ENCODE results near the gene ATP6V1C2. TPM values are rescaled to one million over a fixed set of nuclear protein-coding genes. Genes with fewer than 3 reads are reported as not detected.

Gene ATP6V1C2
- total RNA-seq, 1 experiment from 2014 or later = 0.42 TPM

DNA sequence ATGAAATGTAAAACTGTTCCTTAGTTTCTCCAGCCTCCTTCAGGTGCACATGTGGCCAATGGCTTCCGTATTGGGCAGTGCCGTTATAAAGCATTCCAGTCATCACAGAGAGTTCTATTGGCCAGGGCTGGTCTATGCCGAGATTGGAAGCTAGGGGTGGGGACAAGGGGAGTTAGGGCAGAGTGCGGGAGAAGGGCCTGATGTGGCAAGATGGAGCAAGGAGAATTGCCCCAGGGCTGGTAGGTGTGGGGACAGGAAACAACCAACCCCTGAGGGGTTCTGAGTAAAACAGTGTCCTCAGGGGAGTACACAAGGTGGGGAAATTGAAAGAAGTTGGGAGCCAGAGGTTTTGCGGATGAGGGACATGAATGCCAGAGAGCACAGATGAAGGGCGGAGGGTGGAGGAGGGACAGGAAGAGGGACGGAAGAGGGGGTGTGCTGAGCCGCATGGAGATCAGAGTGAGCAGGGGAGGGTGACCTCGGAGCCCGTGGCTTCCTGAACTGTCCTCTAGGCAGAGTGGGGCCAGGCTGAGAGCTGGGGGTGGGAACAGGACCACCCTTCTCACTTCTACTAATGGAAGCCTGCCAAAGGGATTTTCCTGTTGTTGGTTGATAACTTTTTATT, 9.1 kb upstream of the ATP6V1C2 start:
- H3K4me3 ChIP-seq (ENCODE audit: insufficient read depth, low read depth, low read length) = no peak overlapping the region
- no peaks in the 10 kb centered on the region for H3K27me3 ChIP-seq (ENCODE audit: control insufficient read depth, insufficient read depth, low read length)
- no peak for DNase-seq
- no peaks in the 10 kb centered on the region for H3K36me3 ChIP-seq (replicated peaks; ENCODE audit: control insufficient read depth, insufficient read depth, low read length)

DNA sequence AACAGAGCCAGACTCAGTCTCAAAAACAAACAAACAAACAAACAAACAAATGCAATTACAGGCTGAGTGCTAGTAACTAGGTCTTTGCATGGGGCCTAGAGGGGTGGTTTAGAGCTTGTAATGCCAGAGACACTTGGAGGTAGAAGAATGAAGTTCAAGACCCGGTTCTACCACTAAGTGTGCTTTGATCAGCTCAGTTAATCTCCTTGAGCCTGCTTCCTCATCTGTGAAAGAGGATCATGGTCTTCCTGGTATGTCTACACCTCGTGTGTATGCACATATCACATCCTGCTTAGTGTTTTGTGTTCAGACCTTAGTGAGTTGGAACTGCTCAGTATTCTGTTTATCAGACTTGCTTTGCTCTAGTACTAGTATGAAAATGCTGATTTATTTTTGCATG, 4.8 kb upstream of the ATP6V1C2 start:
- DNase-seq = no peak
- peaks cover 17% of the 10 kb centered on the region for H3K27me3 ChIP-seq (ENCODE audit: control insufficient read depth, insufficient read depth, low read length)
- H3K36me3 ChIP-seq (replicated peaks; ENCODE audit: control insufficient read depth, insufficient read depth, low read length) = no peaks in the 10 kb centered on the region
- H3K4me3 ChIP-seq (ENCODE audit: insufficient read depth, low read depth, low read length) = no peak overlapping the region

- no peaks in the 10 kb centered on the region for H3K36me3 ChIP-seq (replicated peaks; ENCODE audit: control insufficient read depth, insufficient read depth, low read length)
- H3K27me3 ChIP-seq (ENCODE audit: control insufficient read depth, insufficient read depth, low read length) = peaks cover 28% of the 10 kb centered on the region
- no peak for DNase-seq
- H3K4me3 ChIP-seq (ENCODE audit: insufficient read depth, low read depth, low read length) = no peak overlapping the region
Observed at GRCh38 chr2:10717628-10718027, 3.8 kb upstream of the ATP6V1C2 start.

GRCh38 chr2:10720306-10720705, 1.1 kb upstream of the ATP6V1C2 start:
- Histone ChIP-seq H3K27me3 (ENCODE audit: control insufficient read depth, insufficient read depth, low read length) (peaks cover 42% of the 10 kb centered on the region), H3K4me3 (ENCODE audit: insufficient read depth, low read depth, low read length) (no peak overlapping the region), H3K36me3 (replicated peaks; ENCODE audit: control insufficient read depth, insufficient read depth, low read length) (no peaks in the 10 kb centered on the region)
- DNase-seq = no peak

GRCh38 chr2:10720947-10721395, 459 bp upstream of the ATP6V1C2 start:
- peak; percentile 73 for DNase-seq
- no peaks in the 10 kb centered on the region for H3K36me3 ChIP-seq (replicated peaks; ENCODE audit: control insufficient read depth, insufficient read depth, low read length)
- peaks cover 42% of the 10 kb centered on the region for H3K27me3 ChIP-seq (ENCODE audit: control insufficient read depth, insufficient read depth, low read length)
- H3K4me3 ChIP-seq (ENCODE audit: insufficient read depth, low read depth, low read length) = peak overlapping the region; percentile 54

- H3K27me3 ChIP-seq (ENCODE audit: control insufficient read depth, insufficient read depth, low read length) = peaks cover 42% of the 10 kb centered on the region
- H3K36me3 ChIP-seq (replicated peaks; ENCODE audit: control insufficient read depth, insufficient read depth, low read length) = no peaks in the 10 kb centered on the region
- DNase-seq = peak; percentile 50
- H3K4me3 ChIP-seq (ENCODE audit: insufficient read depth, low read depth, low read length) = peak overlapping the region; percentile 54
Observed at GRCh38 chr2:10722252-10722825, 909 bp downstream of the ATP6V1C2 start.

- no peaks in the 10 kb centered on the region for H3K27me3 ChIP-seq (ENCODE audit: control insufficient read depth, insufficient read depth, low read length)
- H3K4me3 ChIP-seq (ENCODE audit: insufficient read depth, low read depth, low read length) = no peak overlapping the region
- no peaks in the 10 kb centered on the region for H3K36me3 ChIP-seq (replicated peaks; ENCODE audit: control insufficient read depth, insufficient read depth, low read length)
- DNase-seq = no peak
Observed at GRCh38 chr2:10732924-10733565, 11.6 kb downstream of the ATP6V1C2 start.

- Histone ChIP-seq H3K27me3 (ENCODE audit: control insufficient read depth, insufficient read depth, low read length) (no peaks in the 10 kb centered on the region), H3K36me3 (replicated peaks; ENCODE audit: control insufficient read depth, insufficient read depth, low read length) (no peaks in the 10 kb centered on the region), H3K4me3 (ENCODE audit: insufficient read depth, low read depth, low read length) (no peak overlapping the region)
- no peak for DNase-seq
Observed at GRCh38 chr2:10733566-10733925, 12.1 kb downstream of the ATP6V1C2 start.

GRCh38 chr2:10733980-10734379, 12.6 kb downstream of the ATP6V1C2 start:
- DNase-seq = no peak
- H3K27me3 ChIP-seq (ENCODE audit: control insufficient read depth, insufficient read depth, low read length) = no peaks in the 10 kb centered on the region
- H3K36me3 ChIP-seq (replicated peaks; ENCODE audit: control insufficient read depth, insufficient read depth, low read length) = no peaks in the 10 kb centered on the region
- no peak overlapping the region for H3K4me3 ChIP-seq (ENCODE audit: insufficient read depth, low read depth, low read length)

GRCh38 chr2:10738192-10738591, 16.8 kb downstream of the ATP6V1C2 start:
- no peak for DNase-seq
- no peak overlapping the region for H3K4me3 ChIP-seq (ENCODE audit: insufficient read depth, low read depth, low read length)
- no peaks in the 10 kb centered on the region for H3K36me3 ChIP-seq (replicated peaks; ENCODE audit: control insufficient read depth, insufficient read depth, low read length)
- H3K27me3 ChIP-seq (ENCODE audit: control insufficient read depth, insufficient read depth, low read length) = no peaks in the 10 kb centered on the region

GRCh38 chr2:10740226-10740625, 18.8 kb downstream of the ATP6V1C2 start:
- no peak for DNase-seq
- H3K36me3 ChIP-seq (replicated peaks; ENCODE audit: control insufficient read depth, insufficient read depth, low read length) = no peaks in the 10 kb centered on the region
- no peaks in the 10 kb centered on the region for H3K27me3 ChIP-seq (ENCODE audit: control insufficient read depth, insufficient read depth, low read length)
- no peak overlapping the region for H3K4me3 ChIP-seq (ENCODE audit: insufficient read depth, low read depth, low read length)

DNA sequence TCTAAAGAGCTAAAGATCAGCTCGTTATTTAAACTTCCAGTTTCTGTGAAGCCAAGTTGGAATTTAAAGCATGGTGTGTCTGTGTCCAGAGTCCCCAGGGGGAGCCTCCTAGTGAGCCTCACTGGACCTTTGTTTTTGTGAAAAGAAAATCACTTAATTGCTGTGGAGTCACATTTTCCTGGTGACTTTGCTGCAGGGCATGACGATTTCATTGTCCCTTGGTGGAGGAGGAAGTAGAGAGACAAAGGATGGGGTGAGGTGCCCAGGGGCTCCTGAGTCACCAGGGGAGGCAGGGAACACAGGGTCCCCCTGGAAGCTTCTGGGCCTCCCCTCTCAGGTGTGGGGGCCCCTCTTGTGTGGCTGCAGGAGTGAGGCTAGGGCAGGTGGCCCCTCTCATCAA, 19.7 kb downstream of the ATP6V1C2 start:
- no peak overlapping the region for H3K4me3 ChIP-seq (ENCODE audit: insufficient read depth, low read depth, low read length)

GRCh38 chr2:10742666-10743065, 21.2 kb downstream of the ATP6V1C2 start:
- H3K4me3 ChIP-seq (ENCODE audit: insufficient read depth, low read depth, low read length) = no peak overlapping the region
- no peaks in the 10 kb centered on the region for H3K27me3 ChIP-seq (ENCODE audit: control insufficient read depth, insufficient read depth, low read length)
- DNase-seq = no peak
- H3K36me3 ChIP-seq (replicated peaks; ENCODE audit: control insufficient read depth, insufficient read depth, low read length) = no peaks in the 10 kb centered on the region

More for the DNA sequence above, 19.7 kb downstream of the ATP6V1C2 start:
- Histone ChIP-seq H3K36me3 (replicated peaks; ENCODE audit: control insufficient read depth, insufficient read depth, low read length) (no peaks in the 10 kb centered on the region), H3K27me3 (ENCODE audit: control insufficient read depth, insufficient read depth, low read length) (no peaks in the 10 kb centered on the region)
- no peak for DNase-seq

GRCh38 chr2:10750610-10751009, 29.2 kb downstream of the ATP6V1C2 start:
- H3K27me3 ChIP-seq (ENCODE audit: control insufficient read depth, insufficient read depth, low read length) = no peaks in the 10 kb centered on the region
- H3K36me3 ChIP-seq (replicated peaks; ENCODE audit: control insufficient read depth, insufficient read depth, low read length) = no peaks in the 10 kb centered on the region
- DNase-seq = no peak
- no peak overlapping the region for H3K4me3 ChIP-seq (ENCODE audit: insufficient read depth, low read depth, low read length)

DNA sequence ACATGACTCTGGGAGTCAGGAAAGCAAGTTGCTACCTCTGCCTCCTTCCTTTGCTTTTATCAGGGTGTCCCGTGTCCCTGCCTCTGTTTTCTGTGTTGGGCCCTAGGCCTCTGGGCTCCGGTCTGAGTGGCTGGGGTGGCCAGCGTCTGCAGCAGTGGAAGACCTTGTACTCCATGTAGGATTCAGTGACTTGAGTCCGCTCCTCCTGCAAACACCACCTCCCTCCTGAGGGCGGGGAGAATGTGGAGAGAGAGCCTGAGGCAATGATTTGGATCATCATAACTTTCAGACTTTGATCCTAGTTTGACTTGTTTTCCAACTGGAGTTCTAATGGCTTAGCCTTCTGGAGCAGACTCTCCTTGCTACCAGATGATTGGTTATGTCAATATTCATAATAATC, 30.8 kb downstream of the ATP6V1C2 start:
- no peak for DNase-seq
- H3K36me3 ChIP-seq (replicated peaks; ENCODE audit: control insufficient read depth, insufficient read depth, low read length) = no peaks in the 10 kb centered on the region
- no peak overlapping the region for H3K4me3 ChIP-seq (ENCODE audit: insufficient read depth, low read depth, low read length)
- no peaks in the 10 kb centered on the region for H3K27me3 ChIP-seq (ENCODE audit: control insufficient read depth, insufficient read depth, low read length)
